Kidney (tissue), 14 donors: ENCODE results near the gene PCDHB2. TPM values are rescaled to one million over a fixed set of nuclear protein-coding genes. Genes with fewer than 3 reads are reported as not detected.
"Not testable (repeated sequence)": the region's sequence is repeated elsewhere in the genome, so short reads cannot be mapped to it uniquely, and the experiment has no call there.

ENCODE experiments used
- DNase-seq, 5 donors: peaks; one replicate each; pipeline ENCODE4 v3.0.0-alpha.2; 2013 to 2020
- FAIRE-seq: peaks from 2 replicates; lab custom pipeline; 2012; peaks lifted over from hg19 to GRCh38; lab: Jason Lieb, UNC
- H3K27ac ChIP-seq, 2 donors: one replicate each; pipeline ENCODE4 v1.7.0; 2013; ENCODE audit warnings: low read depth in 2 of 2, low read length in 2 of 2, inconsistent platforms in 1 of 2
- H3K27me3 ChIP-seq: one replicate; pipeline ENCODE4 v1.7.1; 2013; ENCODE audit warnings: low read length, inconsistent platforms; ENCODE audit not compliant: control insufficient read depth, insufficient read depth
- H3K36me3 ChIP-seq, 3 donors: one replicate each; pipeline versions ENCODE4 v1.7.0 to v1.7.1; 2013; ENCODE audit warnings: low read length in 3 of 3, control low read depth in 1 of 3, inconsistent platforms in 1 of 3; ENCODE audit not compliant: insufficient read depth in 3 of 3, control insufficient read depth in 2 of 3
- H3K4me1 ChIP-seq, 3 donors: one replicate each; pipeline versions ENCODE4 v1.7.0 to v1.7.1; 2013; ENCODE audit warnings: low read length in 3 of 3, inconsistent platforms in 1 of 3, low read depth in 1 of 3; ENCODE audit not compliant: control insufficient read depth in 2 of 3, insufficient read depth in 2 of 3
- H3K4me3 ChIP-seq, 3 donors: one replicate each; pipeline versions ENCODE4 v1.7.0 to v1.8.1; 2013; ENCODE audit warnings: low read length in 3 of 3, control low read depth in 1 of 3, inconsistent platforms in 1 of 3
- H3K9ac ChIP-seq, 3 donors: one replicate each; pipeline versions ENCODE4 v1.7.0 to v1.7.1; 2013; ENCODE audit warnings: low read length in 3 of 3, control low read depth in 1 of 3, inconsistent platforms in 1 of 3
- H3K9me3 ChIP-seq, 3 donors: one replicate each; pipeline versions ENCODE4 v1.7.0 to v1.7.1; 2013; ENCODE audit warnings: low read length in 3 of 3, control low read depth in 1 of 3, inconsistent platforms in 1 of 3; ENCODE audit not compliant: control insufficient read depth in 2 of 3, insufficient read depth in 1 of 3
- intact Hi-C: fragments of 100-400 bp; cut with DNase I; formaldehyde crosslinking; loops from one replicate; pipeline ENCODE4 v1.11.1; 2022
- polyA plus RNA-seq: library from polyadenylated mRNA; stranded (reverse); fragments of 350-450 nt; fragmentation: Illumina TruSeq; extraction: RNeasy Lipid Tissue Mini Kit (QIAGEN cat#74804); gene quantifications from one replicate; pipeline ENCODE4 v1.2.3, GENCODE V29; 2014; ENCODE audit warnings: low read depth, low replicate concordance; ENCODE audit not compliant: insufficient read depth
- total RNA-seq: library from RNA; stranded (reverse); fragmentation: NEBNext Ultra II Directional; extraction: Animal tissue kit (Norgen Biotek cat#: 25700); gene quantifications from one replicate; pipeline ENCODE4 v1.2.1, GENCODE V29; 2021
- TF ChIP-seq, protein P1 (sequence below): IDR thresholded peaks from 3 replicates; pipeline ENCODE4 v1.5.1; 2012; ENCODE audit warnings: mild to moderate bottlenecking, moderate library complexity, borderline replicate concordance; ENCODE audit not compliant: insufficient read depth; ENCODE audit errors: extremely low read depth
- donor health status: control.
- donor health status: control.
- donor health status: control.
- donor health status: control.
- donor health status: control.
- donor health status: DM: yes; HTN: yes; CAD: no.
- donor health status: Normal renal cell carcinoma (clear cell type).

PCDHB2 gene
- total and polyA plus RNA-seq, 2 donors from 2014 or later, result 2.2 to 2.9 TPM

DNA sequence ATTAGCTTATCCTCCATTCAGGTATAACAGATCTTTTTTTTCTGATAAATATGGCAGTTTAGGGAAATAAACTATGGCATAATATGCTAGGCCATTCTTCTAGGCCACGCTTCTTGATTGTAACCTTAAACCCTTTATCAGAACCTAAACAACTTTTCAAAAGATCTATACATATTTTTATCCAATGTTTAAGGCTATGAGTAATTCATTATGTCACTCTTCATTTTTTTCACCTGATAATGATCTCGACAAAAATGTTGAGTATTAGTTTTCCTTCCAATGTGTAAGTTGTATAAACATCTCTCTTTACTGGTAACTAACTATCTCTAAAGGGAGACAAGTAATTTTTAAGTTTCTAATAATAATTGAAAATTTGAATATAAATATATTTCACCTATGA lies 24.8 kb downstream of the PCDHB2 start:
- Histone ChIP-seq H3K9ac (no peak overlapping the region), H3K27ac (no peak overlapping the region), H3K9me3 (peaks cover 0 to 24% (median 8%) of the 10 kb centered on the region in 3 donors), H3K36me3 (no peaks in the 10 kb centered on the region), H3K4me3 (no peak overlapping the region), H3K27me3 (no peaks in the 10 kb centered on the region), H3K4me1 (no peaks in the 10 kb centered on the region)
- FAIRE-seq, result no peak
- intact Hi-C loops, result no loop called here
- no peak for DNase-seq
- TF ChIP-seq, protein P1, sequence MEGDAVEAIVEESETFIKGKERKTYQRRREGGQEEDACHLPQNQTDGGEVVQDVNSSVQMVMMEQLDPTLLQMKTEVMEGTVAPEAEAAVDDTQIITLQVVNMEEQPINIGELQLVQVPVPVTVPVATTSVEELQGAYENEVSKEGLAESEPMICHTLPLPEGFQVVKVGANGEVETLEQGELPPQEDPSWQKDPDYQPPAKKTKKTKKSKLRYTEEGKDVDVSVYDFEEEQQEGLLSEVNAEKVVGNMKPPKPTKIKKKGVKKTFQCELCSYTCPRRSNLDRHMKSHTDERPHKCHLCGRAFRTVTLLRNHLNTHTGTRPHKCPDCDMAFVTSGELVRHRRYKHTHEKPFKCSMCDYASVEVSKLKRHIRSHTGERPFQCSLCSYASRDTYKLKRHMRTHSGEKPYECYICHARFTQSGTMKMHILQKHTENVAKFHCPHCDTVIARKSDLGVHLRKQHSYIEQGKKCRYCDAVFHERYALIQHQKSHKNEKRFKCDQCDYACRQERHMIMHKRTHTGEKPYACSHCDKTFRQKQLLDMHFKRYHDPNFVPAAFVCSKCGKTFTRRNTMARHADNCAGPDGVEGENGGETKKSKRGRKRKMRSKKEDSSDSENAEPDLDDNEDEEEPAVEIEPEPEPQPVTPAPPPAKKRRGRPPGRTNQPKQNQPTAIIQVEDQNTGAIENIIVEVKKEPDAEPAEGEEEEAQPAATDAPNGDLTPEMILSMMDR, result no peak

DNA sequence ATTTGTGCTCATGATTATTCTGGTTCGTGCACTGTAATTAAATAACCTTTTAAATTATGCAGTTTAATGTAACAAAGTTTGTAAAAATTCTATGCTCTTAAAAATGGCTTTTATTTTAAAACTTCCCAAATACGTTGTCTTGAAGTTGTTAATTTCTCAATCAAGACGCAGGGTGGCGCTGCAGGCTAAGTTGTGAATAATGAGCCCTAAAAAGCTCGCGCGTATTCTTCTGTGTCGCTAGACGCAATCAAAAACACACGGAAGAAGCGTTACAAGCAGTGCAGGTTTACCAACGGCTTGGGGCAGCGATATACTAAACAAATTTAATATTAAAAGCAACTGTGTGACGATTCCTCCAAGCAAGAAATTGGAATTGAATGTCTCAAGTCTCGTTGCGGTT lies 27.1 kb downstream of the PCDHB2 start, which contains the start of gene PCDHB4:
Gene PCDHB4 (plus strand): TSS at position 256 of the 400 bp plus-strand sequence. CDS start 181 bp downstream, outside the sequence.
- no peak for FAIRE-seq
- no peak within 1 kb of the TSS for H3K27ac ChIP-seq
- TF ChIP-seq, protein P1, result peak; percentile 23
- H3K4me1 ChIP-seq, result no peaks in the 10 kb centered on the region
- no peaks in the 10 kb centered on the region for H3K27me3 ChIP-seq
- H3K4me3 ChIP-seq, result peak within 1 kb of the TSS; percentile 31 to 61 (median 35)
- intact Hi-C loops, result no loop called here
- no peaks in the 10 kb centered on the region for H3K36me3 ChIP-seq
- no peak within 1 kb of the TSS for H3K9ac ChIP-seq
- peak in 2 of 5 donors; percentile 0 to 52 for DNase-seq
- peaks cover 0 to 20% (median 6%) of the 10 kb centered on the region in 3 donors for H3K9me3 ChIP-seq

DNA sequence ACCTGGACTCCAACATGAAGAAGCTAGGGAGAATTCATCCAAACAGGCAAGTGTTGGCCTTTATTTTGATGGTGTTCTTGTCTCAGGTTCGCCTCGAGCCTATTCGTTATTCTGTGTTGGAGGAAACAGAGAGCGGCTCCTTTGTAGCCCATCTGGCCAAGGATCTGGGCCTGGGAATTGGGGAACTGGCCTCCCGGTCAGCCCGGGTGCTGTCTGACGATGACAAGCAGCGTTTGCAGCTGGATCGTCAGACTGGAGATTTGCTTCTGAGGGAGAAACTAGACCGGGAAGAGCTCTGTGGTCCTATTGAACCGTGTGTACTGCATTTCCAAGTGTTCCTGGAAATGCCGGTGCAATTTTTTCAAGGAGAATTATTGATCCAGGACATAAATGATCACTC lies 27.6 kb downstream of the PCDHB2 start:
- peaks cover 0 to 15% (median 6%) of the 10 kb centered on the region in 3 donors for H3K9me3 ChIP-seq
- H3K4me3 ChIP-seq, result peak overlapping the region; percentile 31 to 61 (median 35)
- H3K9ac ChIP-seq, result no peak overlapping the region
- H3K27ac ChIP-seq, result no peak overlapping the region
- H3K36me3 ChIP-seq, result no peaks in the 10 kb centered on the region
- TF ChIP-seq, protein P1, result no peak
- peak in 3 of 5 donors; percentile 1 to 18 (median 3) for DNase-seq
- no peak for FAIRE-seq
- no peaks in the 10 kb centered on the region for H3K4me1 ChIP-seq
- intact Hi-C loops, result no loop called here
- no peaks in the 10 kb centered on the region for H3K27me3 ChIP-seq

DNA sequence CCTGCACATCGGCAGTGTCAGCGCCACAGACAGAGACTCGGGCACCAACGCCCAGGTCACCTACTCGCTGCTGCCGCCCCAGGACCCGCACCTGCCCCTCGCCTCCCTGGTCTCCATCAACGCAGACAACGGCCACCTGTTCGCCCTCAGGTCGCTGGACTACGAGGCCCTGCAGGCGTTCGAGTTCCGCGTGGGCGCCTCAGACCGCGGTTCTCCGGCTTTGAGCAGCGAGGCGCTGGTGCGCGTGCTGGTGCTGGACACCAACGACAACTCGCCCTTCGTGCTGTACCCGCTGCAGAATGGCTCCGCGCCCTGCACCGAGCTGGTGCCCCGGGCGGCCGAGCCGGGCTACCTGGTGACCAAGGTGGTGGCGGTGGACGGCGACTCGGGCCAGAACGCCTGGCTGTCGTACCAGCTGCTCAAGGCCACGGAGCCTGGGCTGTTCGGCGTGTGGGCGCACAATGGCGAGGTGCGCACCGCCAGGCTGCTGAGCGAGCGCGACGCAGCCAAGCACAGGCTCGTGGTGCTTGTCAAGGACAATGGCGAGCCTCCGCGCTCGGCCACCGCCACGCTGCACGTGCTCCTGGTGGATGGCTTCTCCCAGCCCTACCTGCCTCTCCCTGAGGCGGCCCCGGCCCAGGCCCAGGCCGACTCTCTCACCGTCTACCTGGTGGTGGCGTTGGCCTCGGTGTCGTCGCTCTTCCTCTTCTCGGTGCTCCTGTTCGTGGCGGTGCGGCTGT lies 29.2 kb downstream of the PCDHB2 start:
- H3K27me3 ChIP-seq, H3K4me3 ChIP-seq, intact Hi-C loops, H3K36me3 ChIP-seq, H3K4me1 ChIP-seq, H3K27ac ChIP-seq, FAIRE-seq, H3K9ac ChIP-seq: not testable (repeated sequence)
- peak in 1 of 5 donors; percentile 37 for DNase-seq
- peaks cover 0 to 15% (median 6%) of the 10 kb centered on the region in 3 donors for H3K9me3 ChIP-seq
